SK-N-SH treated with all-trans-retinoic acid at 6 μM for 48 hours (cell line): ENCODE results near the gene CCL22.

Experiments used
- ARNTL ChIP-seq: fragments of 450-650 bp; formaldehyde crosslinking; IDR thresholded peaks from 2 replicates; pipeline ENCODE4 v1.5.0; 2020; ENCODE audit warnings: low read depth, mild to moderate bottlenecking, moderate library complexity, borderline replicate concordance
- CSRNP3 ChIP-seq: fragments of 250-450 bp; sonication (Bioruptor Pico); IDR thresholded peaks from 2 replicates; pipeline ENCODE4 v1.5.1; 2021; ENCODE audit warnings: mild to moderate bottlenecking, moderate library complexity
- ESRRG ChIP-seq: fragments of 250-450 bp; sonication (Bioruptor Pico); IDR thresholded peaks from 2 replicates; pipeline ENCODE4 v1.6.1; 2021; ENCODE audit warnings: mild to moderate bottlenecking
- GLIS3 ChIP-seq: fragments of 250-450 bp; sonication (Bioruptor Pico); IDR thresholded peaks from 2 replicates; pipeline ENCODE4 v1.5.0; 2020; ENCODE audit warnings: mild to moderate bottlenecking, moderate library complexity
- PPARA ChIP-seq: fragments of 250-450 bp; sonication (Bioruptor Pico); IDR thresholded peaks from 2 replicates; pipeline ENCODE4 v1.5.0; 2020; ENCODE audit warnings: mild to moderate bottlenecking, borderline replicate concordance
- RARB ChIP-seq: fragments of 250-450 bp; sonication (Bioruptor Pico); IDR thresholded peaks from 2 replicates; pipeline ENCODE4 v1.8.0; 2021; ENCODE audit warnings: mild to moderate bottlenecking, moderate library complexity
- TCF4 ChIP-seq: fragments of 250-450 bp; sonication (Bioruptor Pico); IDR thresholded peaks from 2 replicates; pipeline ENCODE4 v1.8.0; 2021; ENCODE audit warnings: mild to moderate bottlenecking, moderate library complexity, borderline replicate concordance
- ZNF565 ChIP-seq: fragments of 450-650 bp; formaldehyde crosslinking; conservative IDR thresholded peaks from 2 replicates; pipeline ENCODE4 v1.5.0; 2020; ENCODE audit warnings: low read depth, mild to moderate bottlenecking, moderate library complexity
- ZNF8 ChIP-seq: fragments of 450-650 bp; formaldehyde crosslinking; IDR thresholded peaks from 2 replicates; pipeline ENCODE4 v1.5.0; 2020; ENCODE audit warnings: mild to moderate bottlenecking, moderate library complexity
- TF ChIP-seq, protein P1 (sequence below): fragments of 250-450 bp; sonication (Bioruptor Pico); IDR thresholded peaks from 2 replicates; pipeline ENCODE4 v1.8.0; 2020; ENCODE audit warnings: mild to moderate bottlenecking, moderate library complexity, borderline replicate concordance
- TF ChIP-seq, protein P2 (sequence below): fragments of 250-450 bp; sonication (Bioruptor Pico); IDR thresholded peaks from 2 replicates; pipeline ENCODE4 v1.5.1; 2020; ENCODE audit warnings: low read depth, mild to moderate bottlenecking, moderate library complexity

DNA sequence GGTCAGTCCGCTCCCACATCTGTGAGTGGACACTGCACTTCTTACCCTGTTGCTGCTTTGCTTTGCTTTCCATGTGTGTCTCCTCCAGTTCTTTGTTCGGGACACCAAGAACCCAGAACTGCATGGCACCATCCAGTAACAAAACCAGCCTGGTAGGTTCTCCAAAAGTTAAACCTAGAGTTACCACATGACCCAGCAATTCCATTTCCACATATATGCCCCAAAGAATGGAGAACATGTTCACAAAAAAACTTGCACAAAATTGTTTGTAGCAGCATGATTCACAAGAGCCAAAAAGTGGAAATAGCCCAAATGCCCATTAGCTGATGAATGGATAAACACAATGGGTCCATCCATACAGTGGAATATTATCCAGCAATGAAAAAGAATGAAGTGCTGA is 10.3 kb upstream of the CCL22 start:
- TF ChIP-seq RARB (CRISPR knock-in tag): no peak
- no peak for TF ChIP-seq GLIS3
- no peak for TF ChIP-seq ZNF8 (CRISPR knock-in tag)
- TF ChIP-seq ZNF565 (CRISPR knock-in tag): no peak
- TF ChIP-seq, protein P1, sequence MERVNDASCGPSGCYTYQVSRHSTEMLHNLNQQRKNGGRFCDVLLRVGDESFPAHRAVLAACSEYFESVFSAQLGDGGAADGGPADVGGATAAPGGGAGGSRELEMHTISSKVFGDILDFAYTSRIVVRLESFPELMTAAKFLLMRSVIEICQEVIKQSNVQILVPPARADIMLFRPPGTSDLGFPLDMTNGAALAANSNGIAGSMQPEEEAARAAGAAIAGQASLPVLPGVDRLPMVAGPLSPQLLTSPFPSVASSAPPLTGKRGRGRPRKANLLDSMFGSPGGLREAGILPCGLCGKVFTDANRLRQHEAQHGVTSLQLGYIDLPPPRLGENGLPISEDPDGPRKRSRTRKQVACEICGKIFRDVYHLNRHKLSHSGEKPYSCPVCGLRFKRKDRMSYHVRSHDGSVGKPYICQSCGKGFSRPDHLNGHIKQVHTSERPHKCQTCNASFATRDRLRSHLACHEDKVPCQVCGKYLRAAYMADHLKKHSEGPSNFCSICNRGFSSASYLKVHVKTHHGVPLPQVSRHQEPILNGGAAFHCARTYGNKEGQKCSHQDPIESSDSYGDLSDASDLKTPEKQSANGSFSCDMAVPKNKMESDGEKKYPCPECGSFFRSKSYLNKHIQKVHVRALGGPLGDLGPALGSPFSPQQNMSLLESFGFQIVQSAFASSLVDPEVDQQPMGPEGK (CRISPR knock-in tag): no peak
- TF ChIP-seq, protein P2, sequence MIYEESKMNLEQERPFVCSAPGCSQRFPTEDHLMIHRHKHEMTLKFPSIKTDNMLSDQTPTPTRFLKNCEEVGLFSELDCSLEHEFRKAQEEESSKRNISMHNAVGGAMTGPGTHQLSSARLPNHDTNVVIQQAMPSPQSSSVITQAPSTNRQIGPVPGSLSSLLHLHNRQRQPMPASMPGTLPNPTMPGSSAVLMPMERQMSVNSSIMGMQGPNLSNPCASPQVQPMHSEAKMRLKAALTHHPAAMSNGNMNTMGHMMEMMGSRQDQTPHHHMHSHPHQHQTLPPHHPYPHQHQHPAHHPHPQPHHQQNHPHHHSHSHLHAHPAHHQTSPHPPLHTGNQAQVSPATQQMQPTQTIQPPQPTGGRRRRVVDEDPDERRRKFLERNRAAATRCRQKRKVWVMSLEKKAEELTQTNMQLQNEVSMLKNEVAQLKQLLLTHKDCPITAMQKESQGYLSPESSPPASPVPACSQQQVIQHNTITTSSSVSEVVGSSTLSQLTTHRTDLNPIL (CRISPR knock-in tag): no peak
- no peak for TF ChIP-seq TCF4 (CRISPR knock-in tag)
- TF ChIP-seq PPARA: no peak
- TF ChIP-seq ARNTL: no peak
- TF ChIP-seq ESRRG: no peak
- no peak for TF ChIP-seq CSRNP3 (CRISPR knock-in tag)
